KMS-11 (cell line): ENCODE data around the gene EVX1.

ENCODE experiments used
- H2AFZ ChIP-seq: fragments of 200-600 bp; sonication (generic); 2 replicates; pipeline ENCODE4 v1.6.1; 2016; ENCODE audit warnings: antibody characterized with exemption, mixed run types, low read depth
- H3K27ac ChIP-seq: fragments of 200-600 bp; sonication (generic); 2 replicates; pipeline ENCODE4 v1.6.1; 2016; ENCODE audit warnings: mild to moderate bottlenecking, mixed run types
- H3K27me3 ChIP-seq: fragments of 200-600 bp; sonication (generic); 2 replicates; pipeline ENCODE4 v1.6.1; 2017; ENCODE audit warnings: mild to moderate bottlenecking, low read depth, mixed run types, moderate library complexity; ENCODE audit not compliant: insufficient read depth
- H3K36me3 ChIP-seq: fragments of 200-600 bp; sonication (generic); 2 replicates; pipeline ENCODE4 v1.6.1; 2017; ENCODE audit warnings: mild to moderate bottlenecking, mixed run types; ENCODE audit not compliant: insufficient read depth
- H3K4me1 ChIP-seq: fragments of 200-600 bp; sonication (generic); 2 replicates; pipeline ENCODE4 v1.6.1; 2016; ENCODE audit warnings: mild to moderate bottlenecking, low read depth, mixed run types; ENCODE audit not compliant: poor library complexity, severe bottlenecking
- H3K4me2 ChIP-seq: fragments of 200-600 bp; sonication (generic); 2 replicates; pipeline ENCODE4 v1.7.0; 2016; ENCODE audit warnings: mild to moderate bottlenecking, mixed run types
- H3K4me3 ChIP-seq: fragments of 200-600 bp; sonication (generic); IDR thresholded peaks from 2 replicates; pipeline ENCODE4 v1.6.1; 2017; ENCODE audit warnings: low read depth, low read length, mixed read lengths; ENCODE audit not compliant: insufficient read depth
- H3K79me2 ChIP-seq: fragments of 200-600 bp; sonication (generic); 2 replicates; pipeline ENCODE4 v1.6.1; 2016; ENCODE audit warnings: low read depth, mixed run types; ENCODE audit not compliant: insufficient read depth
- H3K9ac ChIP-seq: fragments of 200-600 bp; sonication (generic); 2 replicates; pipeline ENCODE4 v1.6.1; 2016; ENCODE audit warnings: mild to moderate bottlenecking, mixed run types
- H4K20me1 ChIP-seq: fragments of 200-600 bp; sonication (generic); 2 replicates; pipeline ENCODE4 v1.6.1; 2016; ENCODE audit warnings: mild to moderate bottlenecking, mixed run types; ENCODE audit not compliant: insufficient read depth
- CTCF ChIP-seq: fragments of 200-600 bp; sonication (generic); conservative IDR thresholded peaks from 2 replicates; pipeline ENCODE4 v1.6.1; 2017; ENCODE audit warnings: low read depth, mild to moderate bottlenecking, antibody characterized with exemption, low read length, moderate library complexity, mixed read lengths

The EVX1 gene

GRCh38 chr7:27237735-27238334 lies 4.8 kb upstream of the EVX1 start:
- Histone ChIP-seq H3K4me3 (no peak overlapping the region), H3K36me3 (no peaks in the 10 kb centered on the region), H3K27ac (no peak overlapping the region), H3K27me3 (no peaks in the 10 kb centered on the region; the same call in 1 of the 2 replicates), H3K79me2 (no peaks in the 10 kb centered on the region), H3K9ac (no peak overlapping the region), H3K4me2 (no peak overlapping the region), H2AFZ (no peak overlapping the region), H3K4me1 (no peaks in the 10 kb centered on the region), H4K20me1 (no peaks in the 10 kb centered on the region)
- TF ChIP-seq CTCF = no peak

- Histone ChIP-seq H3K9ac (no peak overlapping the region), H4K20me1 (no peaks in the 10 kb centered on the region), H2AFZ (no peak overlapping the region), H3K4me2 (no peak overlapping the region), H3K27me3 (no peaks in the 10 kb centered on the region; the same call in 1 of the 2 replicates), H3K4me1 (no peaks in the 10 kb centered on the region), H3K36me3 (no peaks in the 10 kb centered on the region), H3K27ac (no peak overlapping the region), H3K4me3 (no peak overlapping the region), H3K79me2 (no peaks in the 10 kb centered on the region)
- TF ChIP-seq CTCF = no peak
Observed at GRCh38 chr7:27238979-27239386, 3.6 kb upstream of the EVX1 start.

GRCh38 chr7:27239387-27240014 lies 3.1 kb upstream of the EVX1 start:
- no peaks in the 10 kb centered on the region; the same call in 1 of the 2 replicates for H3K27me3 ChIP-seq
- H3K27ac ChIP-seq = no peak overlapping the region

GRCh38 chr7:27240015-27240731 lies 2.4 kb upstream of the EVX1 start:
- Histone ChIP-seq H3K36me3 (no peaks in the 10 kb centered on the region), H3K27me3 (no peaks in the 10 kb centered on the region; the same call in 1 of the 2 replicates), H3K79me2 (no peaks in the 10 kb centered on the region), H4K20me1 (no peaks in the 10 kb centered on the region), H3K9ac (no peak overlapping the region), H3K4me1 (no peaks in the 10 kb centered on the region), H3K27ac (no peak overlapping the region), H2AFZ (no peak overlapping the region), H3K4me2 (no peak overlapping the region), H3K4me3 (no peak overlapping the region)
- TF ChIP-seq CTCF = no peak

More at GRCh38 chr7:27239387-27240014, 3.1 kb upstream of the EVX1 start:
- Histone ChIP-seq H3K4me3 (no peak overlapping the region), H3K36me3 (no peaks in the 10 kb centered on the region), H3K4me1 (no peaks in the 10 kb centered on the region), H2AFZ (no peak overlapping the region), H3K4me2 (no peak overlapping the region), H4K20me1 (no peaks in the 10 kb centered on the region), H3K79me2 (no peaks in the 10 kb centered on the region), H3K9ac (no peak overlapping the region)
- no peak for TF ChIP-seq CTCF
